Hepatocyte (in vitro differentiated cells): ENCODE results near the gene CD69.

Experiments
- CTCF ChIP-seq: fragments of 200-600 bp; sonication (generic); IDR thresholded peaks from 2 replicates; pipeline ENCODE4 v1.5.1; 2016; ENCODE audit warnings: antibody characterized with exemption, mild to moderate bottlenecking; ENCODE audit not compliant: poor library complexity
- EZH2 ChIP-seq: fragments of 200-600 bp; sonication (generic); IDR thresholded peaks from 2 replicates; pipeline ENCODE4 v1.6.1; 2016; ENCODE audit warnings: antibody characterized with exemption, mild to moderate bottlenecking, borderline replicate concordance
- EZH2phosphoT487 ChIP-seq: fragments of 200-600 bp; sonication (generic); IDR thresholded peaks from one replicate; pipeline ENCODE4 v1.6.1; 2018; ENCODE audit warnings: antibody characterized with exemption, mild to moderate bottlenecking, low read depth, moderate library complexity; ENCODE audit not compliant: unreplicated experiment, severe bottlenecking

GRCh38 chr12:9781360-9781759 lies 20.7 kb upstream of the CD69 start:
- TF ChIP-seq EZH2 (no peak), CTCF (no peak), EZH2phosphoT487 (no peak)
